IMR-90 (cell line): ENCODE data around the gene LUZP2. TPM values are rescaled to one million over a fixed set of nuclear protein-coding genes. Genes with fewer than 3 reads are reported as not detected.

Source experiments
- ATAC-seq: fragments of 200-7000 bp; cut with Tn5 transposase; 2 replicates; pipeline ENCODE4 v1.9.1; 2020; ENCODE audit warnings: low read depth, mild to moderate bottlenecking, moderate library complexity
- BruUV-seq: library from RNA; stranded (reverse); fragments of 400-500 nt; replicated peaks from 2 replicates; lab custom pipeline; 2021; lab: Mats Ljungman, UMichigan
- CTCF ChIA-PET: fragments of 300-600 bp; formaldehyde crosslinking; extraction: SDS; loops from one replicate; lab custom pipeline; 2021; ENCODE audit warnings: antibody characterized with exemption; lab: Yijun Ruan, JAX
- POLR2A ChIA-PET: fragments of 300-600 bp; sonication (Branson Sonifier 250); formaldehyde crosslinking; loops from one replicate; lab custom pipeline; 2022; ENCODE audit warnings: antibody characterized with exemption; ENCODE audit not compliant: unreplicated experiment; lab: Charles Lee
- DNase-seq: peaks from one replicate; pipeline ENCODE4 v3.0.0; 2013
- H2AFZ ChIP-seq: replicated peaks from 2 replicates; pipeline ENCODE3; 2013; ENCODE audit warnings: low read length, mild to moderate bottlenecking; ENCODE audit not compliant: poor library complexity
- H2AK5ac ChIP-seq: 2 replicates; pipeline ENCODE4 v1.6.1; 2013; ENCODE audit warnings: low read depth, low read length, inconsistent platforms
- H2AK9ac ChIP-seq: replicated peaks from 2 replicates; pipeline ENCODE3; 2013; ENCODE audit warnings: mild to moderate bottlenecking, low read depth, low read length, moderate library complexity; ENCODE audit not compliant: poor library complexity
- H2BK120ac ChIP-seq: 2 replicates; pipeline ENCODE4 v1.6.1; 2013; ENCODE audit warnings: low read depth, low read length, inconsistent platforms
- H2BK15ac ChIP-seq: 3 replicates; pipeline ENCODE4 v1.6.1; 2013; ENCODE audit warnings: low read depth, low read length, inconsistent platforms
- H2BK20ac ChIP-seq: 2 replicates; pipeline ENCODE4 v1.6.1; 2013; ENCODE audit warnings: low read depth, mild to moderate bottlenecking, inconsistent platforms, low read length, moderate library complexity
- H2BK5ac ChIP-seq: 2 replicates; pipeline ENCODE4 v1.6.1; 2013; ENCODE audit warnings: mild to moderate bottlenecking, low read depth, low read length, inconsistent platforms; ENCODE audit not compliant: poor library complexity, severe bottlenecking
- H3K14ac ChIP-seq: replicated peaks from 2 replicates; pipeline ENCODE4 v1.6.1; 2013; ENCODE audit warnings: low read depth, low read length, inconsistent platforms
- H3K18ac ChIP-seq: 2 replicates; pipeline ENCODE4 v1.6.1; 2013; ENCODE audit warnings: low read depth, low read length, control low read depth
- H3K23ac ChIP-seq: 2 replicates; pipeline ENCODE4 v1.6.1; 2013; ENCODE audit warnings: low read depth, low read length, inconsistent platforms
- H3K27ac ChIP-seq: 2 replicates; pipeline ENCODE4 v1.5.1; 2013; ENCODE audit warnings: mild to moderate bottlenecking, control low read depth, low read length; ENCODE audit not compliant: insufficient read depth
- H3K27me3 ChIP-seq: 2 replicates; pipeline ENCODE4 v1.6.1; 2013; ENCODE audit warnings: low read length; ENCODE audit not compliant: control insufficient read depth, insufficient read depth
- H3K36me3 ChIP-seq: 2 replicates; pipeline ENCODE4 v1.6.1; 2013; ENCODE audit warnings: low read length, mixed read lengths; ENCODE audit not compliant: control insufficient read depth, insufficient read depth
- H3K4ac ChIP-seq: 2 replicates; pipeline ENCODE4 v1.6.1; 2013; ENCODE audit warnings: low read depth, low read length, inconsistent platforms
- H3K4me1 ChIP-seq: 2 replicates; pipeline ENCODE4 v1.6.1; 2013; ENCODE audit warnings: low read length, mixed read lengths; ENCODE audit not compliant: control insufficient read depth, insufficient read depth
- H3K4me2 ChIP-seq: 2 replicates; pipeline ENCODE4 v1.6.1; 2013; ENCODE audit warnings: low read depth, mild to moderate bottlenecking, control low read depth, low read length, moderate library complexity
- H3K4me3 ChIP-seq: 2 replicates; pipeline ENCODE4 v1.5.1; 2013; ENCODE audit warnings: low read depth, mild to moderate bottlenecking, control low read depth, low read length, moderate library complexity; ENCODE audit not compliant: insufficient read depth
- H3K56ac ChIP-seq: 2 replicates; pipeline ENCODE4 v1.6.1; 2013; ENCODE audit warnings: low read length, inconsistent platforms; ENCODE audit not compliant: insufficient read depth; ENCODE audit errors: extremely low read depth
- H3K79me1 ChIP-seq, 2 experiments: 2 replicates each; pipeline ENCODE4 v1.6.1; 2013; ENCODE audit warnings: low read length in 2 of 2, inconsistent platforms in 1 of 2, low read depth in 1 of 2
- H3K9ac ChIP-seq: 2 replicates; pipeline ENCODE4 v1.6.1; 2013; ENCODE audit warnings: low read depth, low read length, control low read depth
- H3K9me1 ChIP-seq: 2 replicates; pipeline ENCODE4 v1.6.1; 2013; ENCODE audit warnings: low read length, inconsistent platforms; ENCODE audit not compliant: insufficient read depth
- H3K9me3 ChIP-seq: 2 replicates; pipeline ENCODE4 v1.6.1; 2013; ENCODE audit warnings: low read length; ENCODE audit not compliant: control insufficient read depth, insufficient read depth
- H4K20me1 ChIP-seq: 2 replicates; pipeline ENCODE4 v1.6.1; 2013; ENCODE audit warnings: low read length, inconsistent platforms; ENCODE audit not compliant: insufficient read depth
- H4K5ac ChIP-seq: 2 replicates; pipeline ENCODE4 v1.6.1; 2013; ENCODE audit warnings: mild to moderate bottlenecking, low read depth, low read length, control low read depth
- H4K8ac ChIP-seq, 2 experiments: 2 replicates each; pipeline ENCODE4 v1.6.1; 2013; ENCODE audit warnings: low read depth in 2 of 2, low read length in 2 of 2, control low read depth in 1 of 2, inconsistent platforms in 1 of 2
- H4K91ac ChIP-seq: 2 replicates; pipeline ENCODE4 v1.6.1; 2013; ENCODE audit warnings: low read depth, low read length, inconsistent platforms; ENCODE audit not compliant: insufficient read depth
- CEBPB ChIP-seq: IDR thresholded peaks from 2 replicates; pipeline ENCODE4 v1.6.1; 2012; ENCODE audit warnings: low read depth, low read length, improper control_type of control experiment
- MAZ ChIP-seq: IDR thresholded peaks from 2 replicates; pipeline ENCODE4 v1.6.1; 2012; ENCODE audit warnings: low read depth, mild to moderate bottlenecking, low read length, improper control_type of control experiment, moderate library complexity, borderline replicate concordance
- WGBS, 2 experiments: methylation state at CpG; one replicate each; pipeline versions ENCODE4 v1.1.5 to v1.1.7; 2013; ENCODE audit warnings: missing lambda C conversion rate in 2 of 2; ENCODE audit not compliant: insufficient read length in 1 of 2; ENCODE audit errors: extremely low coverage in 2 of 2; 5-methylcytosine and 5-hydroxymethylcytosine counted together
- dilution Hi-C: fragments of 300-500 bp; cut with HindIII; formaldehyde crosslinking; loops from one replicate; pipeline ENCODE4 v1.14.3; 2018; ENCODE audit warnings: low sequenced_read_pairs; ENCODE audit not compliant: unreplicated experiment
- in situ Hi-C: fragments of 300-500 bp; cut with MboI; formaldehyde crosslinking; loops from 3 replicates; pipeline ENCODE4 v1.14.3; 2019; ENCODE audit warnings: low sequenced_read_pairs, inconsistent platforms, mixed read lengths
- intact Hi-C: fragments of 100-400 bp; cut with micrococcal nuclease; formaldehyde crosslinking; loops from 2 replicates; pipeline ENCODE4 v1.10.0; 2022
- polyA plus RNA-seq, 3 experiments: library from polyadenylated mRNA; depleted of rRNA; stranded (reverse); fragments of >200 nt; gene quantifications; 2 replicates each; pipeline ENCODE4 v1.2.3, GENCODE V29; 2012; ENCODE audit warnings: low replicate concordance in 1 of 3
- total RNA-seq: library from RNA; depleted of rRNA; stranded (reverse); fragments of >200 nt; gene quantifications from 2 replicates; pipeline ENCODE4 v1.2.3, GENCODE V29; 2012

LUZP2 gene
- total and polyA plus RNA-seq, 2 of the 4 experiments (the other 2 are of a cell fraction), result 0.89 to 2.0 TPM

DNA sequence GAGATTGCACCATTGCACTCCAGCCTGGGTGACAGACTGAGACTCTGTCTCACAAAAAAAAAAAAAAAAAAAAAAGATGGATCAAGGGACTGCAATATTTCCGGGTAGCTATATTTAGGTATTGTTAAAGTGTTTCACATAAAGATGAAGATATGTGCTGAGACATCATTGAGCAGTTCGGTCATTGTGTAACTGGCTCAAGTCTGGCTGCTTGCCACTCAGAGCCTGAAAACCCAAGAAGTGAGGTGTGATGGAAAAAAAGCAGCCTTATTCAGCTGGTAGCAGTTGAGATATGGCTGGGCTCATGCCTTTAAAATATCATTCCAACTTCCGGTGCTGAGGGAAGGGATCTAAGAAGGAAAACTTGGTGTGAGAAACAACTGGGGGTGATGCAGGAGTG is 46.9 kb downstream of the LUZP2 start:
- no peak overlapping the region for H2AK9ac ChIP-seq
- H3K27me3 ChIP-seq, result no peaks in the 10 kb centered on the region
- TF ChIP-seq CEBPB (0 out of 2 replicates have a peak, but pooled peaks have one; percentile 3), MAZ (no peak)
- no peaks in the 10 kb centered on the region for H3K9me3 ChIP-seq
- H4K20me1 ChIP-seq, result no peaks in the 10 kb centered on the region
- no peak overlapping the region for H2AK5ac ChIP-seq
- H3K27ac ChIP-seq, result no peak overlapping the region
- H3K9ac ChIP-seq, result no peak overlapping the region
- no peak overlapping the region for H3K23ac ChIP-seq
- intact Hi-C loops, result no loop called here
- H3K4me1 ChIP-seq, result no peaks in the 10 kb centered on the region
- H4K5ac ChIP-seq, result no peak overlapping the region
- no peak overlapping the region for H3K56ac ChIP-seq
- WGBS, 2 experiments, result no CpG with 5 or more reads among the region's 3 CpGs
- H3K18ac ChIP-seq, result no peak overlapping the region
- ATAC-seq (no peak), DNase-seq (peak; percentile 40)
- H2BK120ac ChIP-seq, result no peak overlapping the region
- no peak overlapping the region for H2AFZ ChIP-seq
- no peak overlapping the region for H4K91ac ChIP-seq
- CTCF ChIA-PET, result interaction anchor here (0.6 to 0.7 kb wide), 2 partner anchors 31 to 986 kb away, joined by 3 read pairs; no protein-coding TSS in a partner anchor
- H4K8ac ChIP-seq, result no peak overlapping the region
- no peaks in the 10 kb centered on the region for H3K9me1 ChIP-seq
- H2BK20ac ChIP-seq, result no peak overlapping the region
- no peak overlapping the region for H3K4me2 ChIP-seq
- H2BK5ac ChIP-seq, result no peak overlapping the region
- dilution Hi-C loops, result no loop called here
- POLR2A ChIA-PET, result no interaction called here
- in situ Hi-C loops, result no loop called here
- no peak overlapping the region for H3K4me3 ChIP-seq
- no peaks in the 10 kb centered on the region for H3K79me1 ChIP-seq
- H2BK15ac ChIP-seq, result no peak overlapping the region
- H3K14ac ChIP-seq, result no peak overlapping the region
- BruUV-seq, result no TSS peak
- H3K36me3 ChIP-seq, result no peaks in the 10 kb centered on the region
- no peak overlapping the region for H3K4ac ChIP-seq
